ENCODE results near the gene LRRK1.

The LRRK1 gene

GRCh38 chr15:101058735-101059134 lies 139.6 kb downstream of the LRRK1 start:
- no peak for DNase-seq (ENCODE audit: low read depth)

GRCh38 chr15:101059381-101060341 lies 140.5 kb downstream of the LRRK1 start:
- no peak for DNase-seq (ENCODE audit: low read depth)

- DNase-seq (ENCODE audit: low read depth): no peak
These were observed 141.7 kb downstream of the LRRK1 start for GRCh38 chr15:101060576-101061551.

GRCh38 chr15:101062063-101062462 lies 142.9 kb downstream of the LRRK1 start:
- no peak for DNase-seq (ENCODE audit: low read depth)

GRCh38 chr15:101062471-101063171 lies 143.5 kb downstream of the LRRK1 start:
- DNase-seq (ENCODE audit: low read depth): no peak

DNA sequence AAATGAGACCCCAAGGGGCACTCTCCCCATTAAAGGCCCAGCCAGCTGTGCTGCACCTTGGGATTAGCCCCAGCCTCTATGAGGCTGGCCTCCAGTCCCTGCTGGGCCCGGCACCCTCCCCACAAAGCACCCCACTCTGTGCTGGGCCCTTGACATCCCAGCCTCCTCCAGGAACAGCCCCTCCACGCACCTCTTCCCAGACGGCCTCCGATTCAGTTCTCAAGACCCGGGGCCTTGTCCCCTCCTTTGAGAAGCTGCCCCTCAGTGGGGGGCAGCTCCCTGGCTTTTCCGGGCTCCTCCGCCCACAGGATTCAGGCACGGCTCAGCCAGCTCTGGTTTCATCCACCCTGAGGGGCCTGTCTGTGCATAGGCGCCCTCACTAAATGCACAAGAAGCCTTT lies 144.1 kb downstream of the LRRK1 start:
- no peak for DNase-seq (ENCODE audit: low read depth)

GRCh38 chr15:101063891-101064794 lies 145.0 kb downstream of the LRRK1 start:
- DNase-seq (ENCODE audit: low read depth): no peak

DNA sequence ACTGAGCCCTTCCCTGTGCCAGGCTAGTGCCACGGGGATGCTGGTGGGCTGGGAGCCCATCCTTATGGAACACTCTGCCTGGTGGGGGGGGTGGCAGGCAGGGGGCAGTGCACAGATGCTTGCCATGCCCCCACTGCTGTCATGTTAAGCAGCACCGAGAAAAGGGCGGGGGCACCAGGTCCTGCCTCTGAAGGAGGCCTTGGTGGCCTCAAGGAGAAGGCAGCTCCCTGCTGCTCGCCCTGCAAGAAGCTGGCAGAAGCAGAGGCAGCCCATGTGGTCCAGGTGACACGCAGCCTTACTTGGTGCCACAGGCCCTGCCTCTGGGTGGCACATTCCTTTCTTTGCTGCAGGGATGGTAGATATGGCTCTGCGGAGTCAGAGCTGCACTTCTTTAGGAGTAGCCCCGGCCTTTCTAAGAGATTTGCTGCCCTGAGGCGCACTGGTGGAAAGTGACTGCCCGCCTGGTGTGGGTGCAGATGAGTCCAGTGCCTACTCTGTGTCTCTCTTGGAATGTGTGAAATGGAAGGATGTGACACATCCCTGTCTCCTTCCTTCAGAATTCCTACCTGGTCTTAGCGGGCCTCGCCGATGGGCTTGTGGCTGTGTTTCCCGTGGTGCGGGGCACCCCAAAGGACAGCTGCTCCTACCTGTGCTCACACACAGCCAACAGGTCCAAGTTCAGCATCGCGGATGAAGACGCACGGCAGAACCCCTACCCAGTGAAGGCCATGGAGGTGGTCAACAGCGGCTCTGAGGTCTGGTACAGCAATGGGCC lies 145.8 kb downstream of the LRRK1 start:
- DNase-seq (ENCODE audit: low read depth): no peak

GRCh38 chr15:101065570-101066221 lies 146.5 kb downstream of the LRRK1 start:
- no peak for DNase-seq (ENCODE audit: low read depth)

- no peak for DNase-seq (ENCODE audit: low read depth)
These were observed 147.6 kb downstream of the LRRK1 start for GRCh38 chr15:101066501-101067408.

DNA sequence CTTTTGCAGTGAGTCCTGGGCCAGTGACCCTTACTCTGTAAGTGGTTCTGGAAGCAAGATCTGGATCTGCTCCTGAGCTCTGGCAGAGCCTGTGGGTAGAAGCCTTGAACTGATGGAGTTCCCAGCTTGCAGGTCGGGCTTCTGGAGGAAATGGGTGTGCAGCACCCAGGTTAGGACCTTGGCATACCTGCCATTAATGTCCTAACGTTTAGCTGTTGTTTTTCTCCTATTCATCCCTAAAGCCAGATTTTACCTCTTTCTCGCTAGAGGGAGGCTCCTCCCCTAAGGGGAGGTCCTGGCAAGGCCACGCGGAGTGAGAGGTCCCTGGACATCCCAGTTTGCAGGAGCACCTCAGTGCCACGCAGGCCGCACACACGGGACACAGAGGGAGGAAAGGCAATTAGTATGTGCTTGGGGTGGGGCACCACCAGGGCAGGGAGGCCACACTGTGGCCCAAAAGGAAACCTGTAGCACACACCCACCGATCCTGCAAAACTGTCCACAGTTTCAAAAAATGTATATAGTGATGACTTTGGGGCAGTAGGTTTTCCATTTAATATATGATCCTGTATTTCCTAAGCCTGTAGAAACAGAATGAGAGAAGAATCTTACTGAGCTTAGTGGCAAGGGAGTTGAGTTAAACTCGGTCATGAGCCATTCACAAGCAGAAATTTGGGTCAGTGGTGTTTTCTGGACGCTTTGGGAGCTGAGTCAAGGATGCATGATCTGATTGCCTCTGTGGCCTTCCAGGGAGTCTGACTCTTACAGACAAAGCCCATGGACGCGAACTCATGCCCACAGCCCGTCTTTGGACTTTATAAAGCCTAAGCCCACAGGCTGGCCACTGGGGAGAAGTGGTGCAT lies 148.7 kb downstream of the LRRK1 start:
- DNase-seq (ENCODE audit: low read depth): no peak

GRCh38 chr15:101068523-101068960 lies 149.4 kb downstream of the LRRK1 start:
- no peak for DNase-seq (ENCODE audit: low read depth)

GRCh38 chr15:101068961-101069653 lies 149.9 kb downstream of the LRRK1 start:
- DNase-seq (ENCODE audit: low read depth): no peak

DNA sequence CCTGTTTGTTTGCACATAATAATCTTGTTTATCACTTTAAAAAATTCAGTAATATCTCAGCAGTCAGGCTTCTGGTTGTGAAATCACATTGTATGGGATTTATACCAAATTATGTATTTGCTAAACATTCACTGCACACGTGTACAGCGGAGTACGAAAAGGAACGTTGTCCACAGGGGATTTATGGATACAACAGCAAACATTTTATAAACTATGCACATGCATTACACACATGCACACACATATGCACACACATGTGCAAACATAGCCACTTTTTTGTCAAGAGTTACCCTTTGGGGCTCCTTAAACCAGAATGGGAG lies 150.5 kb downstream of the LRRK1 start:
- DNase-seq (ENCODE audit: low read depth): no peak

GRCh38 chr15:101070024-101070423 lies 150.9 kb downstream of the LRRK1 start:
- no peak for DNase-seq (ENCODE audit: low read depth)

GRCh38 chr15:101070502-101071273 lies 151.5 kb downstream of the LRRK1 start:
- no peak for DNase-seq (ENCODE audit: low read depth)

Measured in activated T-helper 1 cell treated with Interleukin-2 at 50 U/mL for 16 hours (primary cell).